Caco-2 (cell line): ENCODE results near the gene LAMB4. TPM values are rescaled to one million over a fixed set of nuclear protein-coding genes. Genes with fewer than 3 reads are reported as not detected.

Experiments
- BruUV-seq: library from RNA; stranded (reverse); fragments of 400-500 nt; replicated peaks from 2 replicates; lab custom pipeline; 2021; lab: Mats Ljungman, UMichigan
- CTCF ChIA-PET: fragments of 300-600 bp; sonication (Branson Sonifier 250); formaldehyde crosslinking; loops from one replicate; lab custom pipeline; 2022; ENCODE audit warnings: antibody characterized with exemption; lab: Charles Lee
- POLR2A ChIA-PET: fragments of 300-600 bp; sonication (Branson Sonifier 250); formaldehyde crosslinking; loops from one replicate; lab custom pipeline; 2022; ENCODE audit warnings: antibody characterized with exemption; lab: Charles Lee
- DNase-seq, 2 experiments: peaks; one replicate each; pipeline versions ENCODE4 v3.0.0 to v3.0.0-alpha.2; 2020 to 2022
- H3K27me3 ChIP-seq: replicated peaks from 2 replicates; pipeline ENCODE4 v1.6.0; 2011; ENCODE audit warnings: low read length; ENCODE audit not compliant: control insufficient read depth, insufficient read depth
- H3K36me3 ChIP-seq: 2 replicates; pipeline ENCODE4 v1.5.1; 2011; ENCODE audit warnings: low read length; ENCODE audit not compliant: control insufficient read depth, insufficient read depth
- H3K4me1 ChIP-seq: fragments of 250-450 bp; sonication (Bioruptor Pico); 2 replicates; pipeline ENCODE4 v1.5.1; 2020; ENCODE audit warnings: mild to moderate bottlenecking
- H3K4me3 ChIP-seq: 2 replicates; pipeline ENCODE4 v1.5.1; 2011; ENCODE audit warnings: low read depth, mild to moderate bottlenecking, control low read depth, low read length
- H3K9me3 ChIP-seq: fragments of 250-450 bp; sonication (Bioruptor Pico); 2 replicates; pipeline ENCODE4 v1.5.1; 2020; ENCODE audit warnings: mild to moderate bottlenecking, moderate library complexity
- H3K27ac Mint-ChIP-seq: one replicate; pipeline ENCODE4 v1.8.0; 2022; ENCODE audit warnings: mixed read lengths; ENCODE audit not compliant: unreplicated experiment
- H3K27me3 Mint-ChIP-seq: one replicate; pipeline ENCODE4 v1.8.0; 2022; ENCODE audit warnings: mixed read lengths; ENCODE audit not compliant: insufficient read depth, unreplicated experiment
- H3K36me3 Mint-ChIP-seq: one replicate; pipeline ENCODE4 v1.8.0; 2022; ENCODE audit warnings: mild to moderate bottlenecking, mixed read lengths; ENCODE audit not compliant: insufficient read depth, unreplicated experiment
- H3K4me1 Mint-ChIP-seq: one replicate; pipeline ENCODE4 v1.8.0; 2022; ENCODE audit warnings: low read depth, mixed read lengths; ENCODE audit not compliant: unreplicated experiment
- H3K4me3 Mint-ChIP-seq: one replicate; pipeline ENCODE4 v1.8.0; 2022; ENCODE audit warnings: mild to moderate bottlenecking, moderate library complexity, mixed read lengths; ENCODE audit not compliant: unreplicated experiment
- H3K9me3 Mint-ChIP-seq: one replicate; pipeline ENCODE4 v1.8.0; 2022; ENCODE audit warnings: mixed read lengths; ENCODE audit not compliant: unreplicated experiment
- CTCF ChIP-seq, 2 experiments: fragments of 200-600 bp in 1 of 2; IDR thresholded peaks; 1 replicate in 1 of 2; 2 replicates in 1 of 2; pipeline versions ENCODE4 v1.5.1 to v1.8.0; 2011 to 2022; ENCODE audit warnings: antibody characterized with exemption in 1 of 2, control low read depth in 1 of 2, inconsistent platforms in 1 of 2, low read depth in 1 of 2, low read length in 1 of 2, mild to moderate bottlenecking in 1 of 2, moderate library complexity in 1 of 2; ENCODE audit not compliant: insufficient read depth in 1 of 2, severe bottlenecking in 1 of 2, unreplicated experiment in 1 of 2
- intact Hi-C: fragments of 100-400 bp; cut with micrococcal nuclease; formaldehyde crosslinking; loops from one replicate; pipeline ENCODE4 v1.10.0; 2022; ENCODE audit not compliant: unreplicated experiment
- total RNA-seq: library from RNA; stranded (reverse); gene quantifications from 2 replicates; pipeline ENCODE4 v1.2.3, GENCODE V29; 2022

The LAMB4 gene
- total RNA-seq, 1 experiment from 2014 or later = 0.52 TPM

GRCh38 chr7:108094346-108094745, 35.8 kb downstream of the LAMB4 start:
- Histone ChIP-seq H3K9me3 (no peaks in the 10 kb centered on the region), H3K4me3 (no peak overlapping the region), H3K36me3 (no peaks in the 10 kb centered on the region), H3K27me3 (no peaks in the 10 kb centered on the region), H3K4me1 (peaks cover 76% of the 10 kb centered on the region)
- intact Hi-C loops = loop anchor here (2.0 kb wide), 2 partner anchors 40 to 90 kb away; no protein-coding TSS in a partner anchor
- Mint-ChIP-seq H3K4me1 (peaks cover 51% of the 10 kb centered on the region), H3K9me3 (no peaks in the 10 kb centered on the region), H3K4me3 (no peak overlapping the region), H3K36me3 (no peaks in the 10 kb centered on the region), H3K27me3 (no peaks in the 10 kb centered on the region), H3K27ac (peak overlapping the region; percentile 63)
- CTCF ChIA-PET = interaction anchor here (0.7 to 2.1 kb wide), 5 partner anchors 20 to 79 kb away, joined by 3 to 11 read pairs (median 3); no protein-coding TSS in a partner anchor
- TF ChIP-seq CTCF (IDR thresholded peaks at IDR 0.05; ENCODE audit: insufficient read depth in 1 of 2, low read depth in 1 of 2, low read length in 1 of 2, severe bottlenecking in 1 of 2, unreplicated experiment in 1 of 2) = no peak
- BruUV-seq = no TSS peak
- POLR2A ChIA-PET = interaction anchor here (0.6 kb wide), 2 partner anchors 121 to 1809 kb away, joined by 3 read pairs; no protein-coding TSS in a partner anchor
- DNase-seq = no peak

GRCh38 chr7:108093851-108094331, 36.3 kb downstream of the LAMB4 start:
- Mint-ChIP-seq H3K36me3 (no peaks in the 10 kb centered on the region), H3K9me3 (no peaks in the 10 kb centered on the region)
- POLR2A ChIA-PET = interaction anchor here (0.6 kb wide), 1 partner anchor 120 kb away, joined by 3 read pairs; no protein-coding TSS in a partner anchor

GRCh38 chr7:108093341-108093740, 36.8 kb downstream of the LAMB4 start:
- H3K4me3 Mint-ChIP-seq = no peak overlapping the region
- intact Hi-C loops = no loop called here

More at GRCh38 chr7:108093851-108094331, 36.3 kb downstream of the LAMB4 start:
- Histone ChIP-seq H3K9me3 (no peaks in the 10 kb centered on the region), H3K4me3 (no peak overlapping the region), H3K36me3 (no peaks in the 10 kb centered on the region), H3K27me3 (no peaks in the 10 kb centered on the region), H3K4me1 (peaks cover 78% of the 10 kb centered on the region)
- H3K27me3 Mint-ChIP-seq = no peaks in the 10 kb centered on the region
- H3K4me3 Mint-ChIP-seq = no peak overlapping the region
- no TSS peak for BruUV-seq
- no peak for TF ChIP-seq CTCF (IDR thresholded peaks at IDR 0.05; ENCODE audit: insufficient read depth in 1 of 2, low read depth in 1 of 2, low read length in 1 of 2, severe bottlenecking in 1 of 2, unreplicated experiment in 1 of 2)
- CTCF ChIA-PET = interaction anchor here (1.0 to 2.1 kb wide), 4 partner anchors 20 to 79 kb away, joined by 3 to 11 read pairs (median 4); no protein-coding TSS in a partner anchor
- DNase-seq = no peak
- H3K27ac Mint-ChIP-seq = peak overlapping the region; percentile 63
- peaks cover 51% of the 10 kb centered on the region for H3K4me1 Mint-ChIP-seq
- intact Hi-C loops = loop anchor here (2.0 kb wide), 2 partner anchors 39 to 89 kb away; no protein-coding TSS in a partner anchor

More at GRCh38 chr7:108093341-108093740, 36.8 kb downstream of the LAMB4 start:
- DNase-seq = no peak
- TF ChIP-seq CTCF (IDR thresholded peaks at IDR 0.05; ENCODE audit: insufficient read depth in 1 of 2, low read depth in 1 of 2, low read length in 1 of 2, severe bottlenecking in 1 of 2, unreplicated experiment in 1 of 2) = no peak
- no peaks in the 10 kb centered on the region for H3K36me3 Mint-ChIP-seq
- Histone ChIP-seq H3K36me3 (no peaks in the 10 kb centered on the region), H3K9me3 (no peaks in the 10 kb centered on the region), H3K4me1 (peaks cover 84% of the 10 kb centered on the region), H3K27me3 (no peaks in the 10 kb centered on the region), H3K4me3 (no peak overlapping the region)
- no peaks in the 10 kb centered on the region for H3K9me3 Mint-ChIP-seq
- no TSS peak for BruUV-seq
- ChIA-PET POLR2A (no interaction called here), CTCF (no interaction called here)
- peaks cover 53% of the 10 kb centered on the region for H3K4me1 Mint-ChIP-seq
- H3K27me3 Mint-ChIP-seq = no peaks in the 10 kb centered on the region
- no peak overlapping the region for H3K27ac Mint-ChIP-seq
